Uterus (tissue), 2 donors: ENCODE results near the gene EIF3L.

ENCODE experiments used
- POLR2A ChIP-seq, 2 donors: fragments of 450-650 bp; IDR thresholded peaks; one replicate each; pipeline ENCODE4 v1.6.1; 2016; ENCODE audit warnings: antibody characterized with exemption in 2 of 2, mild to moderate bottlenecking in 1 of 2, moderate library complexity in 1 of 2
- TF ChIP-seq, protein P1 (sequence below), 4 experiments: fragments of 200-600 bp in 2 of 4; fragments of 450-650 bp in 2 of 4; sonication (generic) in 2 of 4; IDR thresholded peaks; one replicate each; pipeline ENCODE4 v1.5.1; 2016 to 2019; ENCODE audit warnings: antibody characterized with exemption in 4 of 4, mild to moderate bottlenecking in 2 of 4, moderate library complexity in 1 of 4

GRCh38 chr22:37860796-37861421, 11.7 kb downstream of the EIF3L start:
- TF ChIP-seq POLR2A (IDR thresholded peaks at IDR 0.05) = no peak
- TF ChIP-seq, protein P1, sequence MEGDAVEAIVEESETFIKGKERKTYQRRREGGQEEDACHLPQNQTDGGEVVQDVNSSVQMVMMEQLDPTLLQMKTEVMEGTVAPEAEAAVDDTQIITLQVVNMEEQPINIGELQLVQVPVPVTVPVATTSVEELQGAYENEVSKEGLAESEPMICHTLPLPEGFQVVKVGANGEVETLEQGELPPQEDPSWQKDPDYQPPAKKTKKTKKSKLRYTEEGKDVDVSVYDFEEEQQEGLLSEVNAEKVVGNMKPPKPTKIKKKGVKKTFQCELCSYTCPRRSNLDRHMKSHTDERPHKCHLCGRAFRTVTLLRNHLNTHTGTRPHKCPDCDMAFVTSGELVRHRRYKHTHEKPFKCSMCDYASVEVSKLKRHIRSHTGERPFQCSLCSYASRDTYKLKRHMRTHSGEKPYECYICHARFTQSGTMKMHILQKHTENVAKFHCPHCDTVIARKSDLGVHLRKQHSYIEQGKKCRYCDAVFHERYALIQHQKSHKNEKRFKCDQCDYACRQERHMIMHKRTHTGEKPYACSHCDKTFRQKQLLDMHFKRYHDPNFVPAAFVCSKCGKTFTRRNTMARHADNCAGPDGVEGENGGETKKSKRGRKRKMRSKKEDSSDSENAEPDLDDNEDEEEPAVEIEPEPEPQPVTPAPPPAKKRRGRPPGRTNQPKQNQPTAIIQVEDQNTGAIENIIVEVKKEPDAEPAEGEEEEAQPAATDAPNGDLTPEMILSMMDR (IDR thresholded peaks at IDR 0.05) = no peak
